ENCODE data around the gene PIGT.

- no peak for TF ChIP-seq ELF4 (IDR thresholded peaks at IDR 0.05)
- no peak for TF ChIP-seq SP1 (IDR thresholded peaks at IDR 0.05)
- TF ChIP-seq FOXM1 (IDR thresholded peaks at IDR 0.05; ENCODE audit: borderline replicate concordance), result no peak
- TF ChIP-seq SUZ12 (IDR thresholded peaks at IDR 0.05), result no peak
- no peak for TF ChIP-seq PKNOX1 (IDR thresholded peaks at IDR 0.05)
- no peak for TF ChIP-seq HDGF (IDR thresholded peaks at IDR 0.05; ENCODE audit: borderline replicate concordance)
- TF ChIP-seq ARNT (IDR thresholded peaks at IDR 0.05), result no peak
- no peak for TF ChIP-seq TARDBP (IDR thresholded peaks at IDR 0.05)
- no peak for TF ChIP-seq NFRKB (IDR thresholded peaks at IDR 0.05)
- TF ChIP-seq FOXK2 (IDR thresholded peaks at IDR 0.05), result no peak
- TF ChIP-seq BHLHE40 (IDR thresholded peaks at IDR 0.05; ENCODE audit: borderline replicate concordance), result no peak
- TF ChIP-seq FOXA1 (IDR thresholded peaks at IDR 0.05), result no peak
- TF ChIP-seq LEF1 (IDR thresholded peaks at IDR 0.05; ENCODE audit: borderline replicate concordance), result no peak
Observed at GRCh38 chr20:45465491-45466266, 49.7 kb downstream of the PIGT start.
